NCI-H2171 (cell line): ENCODE results near the gene ACTL6B.
A peak's percentile ranks its signal among the peaks of the same experiment; 100 is the strongest.
"Not testable (repeated sequence)": the region's sequence is repeated elsewhere in the genome, so short reads cannot be mapped to it uniquely, and the experiment has no call there.

Source experiments
- DNase-seq: peaks from one replicate; lab custom pipeline; 2025; lab: John Stamatoyannopoulos, UW

ACTL6B gene

GRCh38 chr7:100671353-100672327, 15.4 kb upstream of the ACTL6B start:
- no peak for DNase-seq

DNA sequence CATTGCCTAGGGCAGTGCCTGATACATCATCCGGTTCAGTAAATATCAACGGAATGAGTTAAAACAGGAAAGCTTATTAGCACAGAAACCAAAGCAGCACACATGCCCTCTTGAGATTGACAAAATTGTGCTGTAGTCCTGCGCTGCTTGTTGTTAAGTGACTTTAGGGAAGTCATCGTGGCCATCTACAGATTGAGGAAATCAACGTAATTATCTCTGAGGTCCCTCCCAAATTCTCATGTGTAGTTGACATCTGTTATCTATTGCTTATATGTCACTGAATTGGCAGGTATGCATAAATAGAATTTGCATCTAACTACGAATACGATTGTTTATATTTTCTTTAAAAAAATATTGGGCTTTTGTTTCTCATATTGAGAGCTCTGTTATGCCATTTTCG, 13.8 kb upstream of the ACTL6B start:
- DNase-seq, result no peak

- not testable (repeated sequence) for DNase-seq
Observed at GRCh38 chr7:100669106-100669505, 12.9 kb upstream of the ACTL6B start.

- no peak for DNase-seq
Observed at GRCh38 chr7:100668069-100668449, 11.8 kb upstream of the ACTL6B start.

GRCh38 chr7:100667331-100668068, 11.3 kb upstream of the ACTL6B start:
- no peak for DNase-seq

DNA sequence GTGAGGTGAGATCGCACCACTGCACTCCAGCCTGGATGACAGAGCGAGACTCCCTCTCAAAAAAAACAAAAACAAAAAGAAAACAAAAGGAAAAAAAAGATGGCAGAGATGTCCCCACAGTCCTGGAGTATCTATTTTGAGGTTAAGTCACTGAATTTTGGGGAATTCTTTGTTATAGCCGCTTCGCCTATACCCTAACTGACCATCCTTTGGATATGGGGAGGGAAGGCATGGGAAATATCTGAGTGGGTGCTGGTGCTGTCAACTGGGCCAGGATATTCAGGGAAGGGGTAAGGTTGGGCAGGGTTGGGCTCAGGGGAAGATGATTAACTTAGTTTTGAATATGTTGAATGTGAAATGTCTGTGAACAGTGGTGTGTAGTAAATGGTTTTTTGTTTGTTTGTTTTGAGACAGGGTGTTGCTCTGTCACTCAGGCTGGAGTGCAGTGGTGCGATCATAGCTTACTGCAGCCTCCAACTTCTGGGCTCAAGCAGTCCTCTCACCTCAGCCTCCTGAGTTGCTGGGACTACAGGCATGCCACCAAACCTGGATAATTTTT, 9.0 kb upstream of the ACTL6B start:
- DNase-seq, result no peak

- DNase-seq, result peak; percentile 20
Observed at GRCh38 chr7:100662194-100662776, 6.0 kb upstream of the ACTL6B start.

GRCh38 chr7:100654908-100655831, 1.1 kb downstream of the ACTL6B start:
- no peak for DNase-seq

- DNase-seq, result no peak
Observed at GRCh38 chr7:100649826-100650565, 6.3 kb downstream of the ACTL6B start.

GRCh38 chr7:100642534-100642907, 13.7 kb downstream of the ACTL6B start:
- peak; percentile 89 for DNase-seq

DNA sequence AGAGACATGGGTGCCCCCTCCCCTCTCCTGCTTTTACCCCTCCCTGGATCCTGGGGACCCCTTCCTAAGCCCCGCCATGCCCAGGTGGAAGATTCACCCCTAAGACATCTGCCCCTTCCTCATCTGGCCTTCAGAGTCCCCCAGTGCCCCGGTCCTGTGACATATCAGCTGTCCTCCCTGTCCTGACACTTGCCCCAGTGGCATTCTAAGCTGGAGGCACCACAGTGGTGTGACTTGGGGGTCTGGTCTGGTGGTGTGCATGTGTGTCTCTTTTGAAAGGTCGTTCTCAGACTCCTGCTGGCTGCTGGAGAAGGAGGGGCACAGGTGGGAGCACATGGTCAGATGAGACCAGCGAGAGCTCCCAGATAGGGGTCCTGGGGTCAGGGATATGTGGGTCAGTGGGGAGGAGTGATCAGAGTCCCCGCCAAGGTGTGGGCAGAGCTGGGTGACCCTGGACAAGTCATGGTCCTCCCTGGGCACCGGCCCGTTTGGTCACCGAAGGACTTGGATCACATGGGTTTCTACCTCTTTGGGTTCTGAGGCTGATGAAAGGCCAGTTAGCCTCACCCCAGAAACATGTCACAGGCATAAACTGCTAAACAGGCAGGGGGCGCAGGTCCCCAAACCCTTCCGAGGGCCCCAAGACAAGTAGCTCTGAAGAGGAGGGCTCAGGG, 14.3 kb downstream of the ACTL6B start:
- DNase-seq, result no peak

GRCh38 chr7:100641463-100641859, 14.8 kb downstream of the ACTL6B start, which contains the start of gene TFR2:
TFR2 (minus strand) TSS chr7:100641552; CDS start chr7:100641509, 43 bp downstream.
- DNase-seq, result no peak

DNA sequence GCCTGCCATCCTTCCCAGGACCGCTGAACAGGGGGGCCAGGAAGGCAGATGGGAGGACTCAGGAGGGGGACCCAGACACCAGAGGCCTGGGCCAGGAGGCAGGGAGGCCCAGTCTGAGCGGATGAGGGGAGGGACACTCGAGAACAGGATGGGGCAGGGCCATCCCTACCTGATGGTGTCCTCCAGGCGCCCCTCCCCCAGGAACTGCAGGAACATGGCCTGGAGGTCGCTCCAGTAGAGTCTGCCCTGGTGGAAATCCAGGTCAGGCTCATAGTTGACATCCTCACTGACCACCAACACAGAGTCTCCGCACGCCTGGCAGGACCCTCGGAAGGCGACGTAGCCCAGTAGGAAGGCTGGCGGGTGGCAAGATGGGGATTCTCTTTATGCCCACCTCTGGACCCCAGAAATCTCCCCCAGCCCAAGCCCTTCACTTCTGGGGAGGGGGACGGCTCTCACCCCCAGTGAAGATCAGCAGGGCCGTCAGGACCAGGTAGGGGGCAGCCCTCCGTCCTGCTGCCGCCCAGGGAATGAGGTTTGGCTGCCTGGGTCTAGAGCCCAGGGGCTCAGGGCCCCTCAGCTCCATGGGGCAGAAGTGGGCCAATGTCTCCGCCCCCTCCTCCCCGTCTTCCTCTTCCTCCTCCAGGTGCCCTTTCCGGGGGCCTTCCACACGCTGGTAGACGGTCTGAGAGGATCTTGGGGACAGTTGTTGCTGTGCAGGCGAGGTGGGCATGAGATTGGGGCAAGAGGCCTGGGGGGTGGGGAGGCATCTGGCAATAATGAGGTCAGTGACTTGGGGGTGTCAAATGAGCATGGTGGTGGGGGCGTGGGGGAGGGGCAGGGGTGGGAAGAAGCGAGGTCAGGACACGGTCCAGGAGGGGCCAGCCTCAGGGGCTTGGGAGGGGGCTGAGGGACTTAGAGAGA, 15.5 kb downstream of the ACTL6B start:
- DNase-seq, result no peak

DNA sequence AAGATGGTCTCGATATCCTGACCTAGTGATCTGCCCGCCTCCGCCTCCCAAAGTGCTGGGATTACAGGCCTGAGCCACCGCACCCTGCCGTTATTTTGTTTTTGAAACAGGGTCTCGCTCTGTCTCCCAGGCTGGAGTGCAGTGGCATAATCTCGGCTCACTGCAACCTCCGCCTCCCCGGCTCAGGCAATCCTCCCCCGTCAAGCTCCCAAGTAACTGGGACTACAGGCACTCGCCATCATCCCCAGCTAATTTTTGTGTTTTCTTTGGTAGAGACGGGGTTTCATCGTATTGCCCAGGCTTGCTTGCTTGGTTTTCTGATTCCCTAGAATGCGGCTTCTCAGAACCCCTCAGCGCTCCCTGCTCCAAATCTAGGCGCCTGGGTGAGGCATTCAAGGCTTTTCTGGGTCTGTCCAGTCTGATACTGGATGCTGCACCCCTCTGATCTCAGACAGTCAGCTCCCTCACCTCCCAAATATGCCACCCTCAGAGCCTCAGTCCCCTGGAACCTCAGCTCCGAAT, 16.2 kb downstream of the ACTL6B start:
- no peak for DNase-seq

DNA sequence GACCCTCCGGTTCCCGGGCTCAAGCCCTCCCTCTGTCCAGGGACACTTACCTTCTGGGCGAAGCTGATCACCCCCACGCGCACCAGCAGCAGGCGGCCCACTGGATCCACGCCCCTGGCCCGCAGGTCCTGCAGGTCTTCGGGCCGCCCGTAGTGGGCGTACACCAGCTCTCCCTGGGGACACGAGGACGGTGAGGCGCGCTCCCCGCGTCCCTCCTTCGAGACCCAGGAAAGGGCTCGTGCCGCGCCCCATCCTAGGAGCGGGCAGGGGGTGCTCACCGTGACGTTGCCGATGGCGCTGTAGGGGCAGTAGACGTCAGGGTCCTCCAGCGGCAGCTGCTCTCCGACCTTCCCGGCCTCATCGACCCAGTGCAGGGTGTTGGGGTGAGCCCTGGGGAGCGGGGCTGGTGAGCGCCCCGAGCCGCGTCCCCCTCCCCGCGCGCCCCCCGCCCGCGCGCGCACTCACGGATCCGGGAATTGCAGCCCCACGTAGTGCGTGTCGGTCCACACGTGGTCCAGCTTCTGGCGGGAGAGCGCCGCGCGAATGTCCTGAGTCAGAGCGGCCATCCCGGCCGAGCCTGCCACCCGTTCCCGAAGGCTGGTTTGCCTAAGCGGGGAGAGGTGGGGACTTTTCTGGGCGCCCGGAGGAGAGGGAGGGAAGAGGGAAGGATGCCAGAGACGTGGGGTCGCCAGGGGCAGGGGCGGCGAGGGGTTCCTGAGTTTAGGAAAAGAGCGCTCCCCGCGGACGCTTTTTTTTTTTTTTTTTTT, 23.1 kb downstream of the ACTL6B start:
- peak; percentile 67 for DNase-seq

- no peak for DNase-seq
Observed at GRCh38 chr7:100630066-100630465, 26.2 kb downstream of the ACTL6B start.

GRCh38 chr7:100629117-100629716, 27.0 kb downstream of the ACTL6B start:
- DNase-seq, result no peak

GRCh38 chr7:100627238-100627549, 29.1 kb downstream of the ACTL6B start:
- no peak for DNase-seq
